Measurements from ENCODE around the gene GCN1.
"Not testable (repeated sequence)": the region's sequence is repeated elsewhere in the genome, so short reads cannot be mapped to it uniquely, and the experiment has no call there.

Gene GCN1

GRCh38 chr12:120196817-120197541, 2.5 kb upstream of the GCN1 start:
- H3K27ac ChIP-seq (ENCODE audit: low read depth, low read length); H3K27me3 ChIP-seq (ENCODE audit: control insufficient read depth, insufficient read depth, low read length); H3K4me3 ChIP-seq (ENCODE audit: low read depth, low read length); H3K4me1 ChIP-seq (ENCODE audit: control insufficient read depth, insufficient read depth, low read length); H3K9me3 ChIP-seq (ENCODE audit: control insufficient read depth, insufficient read depth, low read depth, low read length); H3K9ac ChIP-seq (ENCODE audit: low read length): not testable (repeated sequence)
- peaks cover 51% of the 10 kb centered on the region for H3K36me3 ChIP-seq (ENCODE audit: control insufficient read depth, insufficient read depth, low read length)

GRCh38 chr12:120196363-120196762, 1.8 kb upstream of the GCN1 start:
- H3K4me1 ChIP-seq (ENCODE audit: control insufficient read depth, insufficient read depth, low read length), result peaks cover 6% of the 10 kb centered on the region; the same call in 1 of the 2 replicates
- no peak overlapping the region for H3K9ac ChIP-seq (ENCODE audit: low read length)
- H3K36me3 ChIP-seq (ENCODE audit: control insufficient read depth, insufficient read depth, low read length), result peaks cover 52% of the 10 kb centered on the region
- H3K9me3 ChIP-seq (ENCODE audit: control insufficient read depth, insufficient read depth, low read depth, low read length), result no peaks in the 10 kb centered on the region
- no peak overlapping the region for H3K27ac ChIP-seq (ENCODE audit: low read depth, low read length)
- no peak overlapping the region for H3K4me3 ChIP-seq (ENCODE audit: low read depth, low read length)
- H3K27me3 ChIP-seq (ENCODE audit: control insufficient read depth, insufficient read depth, low read length), result no peaks in the 10 kb centered on the region

- H3K36me3 ChIP-seq (ENCODE audit: control insufficient read depth, insufficient read depth, low read length), result peaks cover 57% of the 10 kb centered on the region
- no peaks in the 10 kb centered on the region for H3K9me3 ChIP-seq (ENCODE audit: control insufficient read depth, insufficient read depth, low read depth, low read length)
- H3K4me1 ChIP-seq (ENCODE audit: control insufficient read depth, insufficient read depth, low read length), result no peaks in the 10 kb centered on the region; the same call in 1 of the 2 replicates
- H3K4me3 ChIP-seq (ENCODE audit: low read depth, low read length), result peak overlapping the region; percentile 97
- peak overlapping the region; percentile 92 for H3K27ac ChIP-seq (ENCODE audit: low read depth, low read length)
- H3K27me3 ChIP-seq (ENCODE audit: control insufficient read depth, insufficient read depth, low read length), result no peaks in the 10 kb centered on the region
- peak overlapping the region; percentile 95 for H3K9ac ChIP-seq (ENCODE audit: low read length)
Measured at GRCh38 chr12:120194226-120194533, 335 bp downstream of the GCN1 start.

- H3K9ac ChIP-seq (ENCODE audit: low read length); H3K27ac ChIP-seq (ENCODE audit: low read depth, low read length); H3K4me1 ChIP-seq (ENCODE audit: control insufficient read depth, insufficient read depth, low read length); H3K27me3 ChIP-seq (ENCODE audit: control insufficient read depth, insufficient read depth, low read length); H3K9me3 ChIP-seq (ENCODE audit: control insufficient read depth, insufficient read depth, low read depth, low read length): not testable (repeated sequence)
- peak overlapping the region; percentile 97 for H3K4me3 ChIP-seq (ENCODE audit: low read depth, low read length)
- H3K36me3 ChIP-seq (ENCODE audit: control insufficient read depth, insufficient read depth, low read length), result peaks cover 57% of the 10 kb centered on the region
Measured at GRCh38 chr12:120193286-120193685, 1.2 kb downstream of the GCN1 start.

- Histone ChIP-seq H3K4me1 (ENCODE audit: control insufficient read depth, insufficient read depth, low read length) (no peaks in the 10 kb centered on the region; the same call in 1 of the 2 replicates), H3K9ac (ENCODE audit: low read length) (no peak overlapping the region), H3K9me3 (ENCODE audit: control insufficient read depth, insufficient read depth, low read depth, low read length) (no peaks in the 10 kb centered on the region), H3K27me3 (ENCODE audit: control insufficient read depth, insufficient read depth, low read length) (no peaks in the 10 kb centered on the region), H3K4me3 (ENCODE audit: low read depth, low read length) (no peak overlapping the region), H3K27ac (ENCODE audit: low read depth, low read length) (no peak overlapping the region), H3K36me3 (ENCODE audit: control insufficient read depth, insufficient read depth, low read length) (peaks cover 55% of the 10 kb centered on the region)
Measured at GRCh38 chr12:120190985-120191480, 3.5 kb downstream of the GCN1 start.

GRCh38 chr12:120190386-120190785, 4.1 kb downstream of the GCN1 start:
- no peaks in the 10 kb centered on the region for H3K27me3 ChIP-seq (ENCODE audit: control insufficient read depth, insufficient read depth, low read length)
- no peak overlapping the region for H3K9ac ChIP-seq (ENCODE audit: low read length)
- no peaks in the 10 kb centered on the region for H3K9me3 ChIP-seq (ENCODE audit: control insufficient read depth, insufficient read depth, low read depth, low read length)
- no peak overlapping the region for H3K27ac ChIP-seq (ENCODE audit: low read depth, low read length)
- H3K4me1 ChIP-seq (ENCODE audit: control insufficient read depth, insufficient read depth, low read length), result no peaks in the 10 kb centered on the region; the same call in 1 of the 2 replicates
- no peak overlapping the region for H3K4me3 ChIP-seq (ENCODE audit: low read depth, low read length)
- peaks cover 59% of the 10 kb centered on the region for H3K36me3 ChIP-seq (ENCODE audit: control insufficient read depth, insufficient read depth, low read length)

GRCh38 chr12:120186654-120187053, 7.9 kb downstream of the GCN1 start:
- H3K27me3 ChIP-seq (ENCODE audit: control insufficient read depth, insufficient read depth, low read length), result no peaks in the 10 kb centered on the region
- H3K27ac ChIP-seq (ENCODE audit: low read depth, low read length), result no peak overlapping the region
- no peaks in the 10 kb centered on the region for H3K4me1 ChIP-seq (ENCODE audit: control insufficient read depth, insufficient read depth, low read length)
- peaks cover 94% of the 10 kb centered on the region for H3K36me3 ChIP-seq (ENCODE audit: control insufficient read depth, insufficient read depth, low read length)
- H3K4me3 ChIP-seq (ENCODE audit: low read depth, low read length), result no peak overlapping the region
- H3K9me3 ChIP-seq (ENCODE audit: control insufficient read depth, insufficient read depth, low read depth, low read length), result no peaks in the 10 kb centered on the region
- no peak overlapping the region for H3K9ac ChIP-seq (ENCODE audit: low read length)

- no peak overlapping the region for H3K4me3 ChIP-seq (ENCODE audit: low read depth, low read length)
- no peaks in the 10 kb centered on the region for H3K4me1 ChIP-seq (ENCODE audit: control insufficient read depth, insufficient read depth, low read length)
- no peaks in the 10 kb centered on the region for H3K9me3 ChIP-seq (ENCODE audit: control insufficient read depth, insufficient read depth, low read depth, low read length)
- peaks cover 86% of the 10 kb centered on the region for H3K36me3 ChIP-seq (ENCODE audit: control insufficient read depth, insufficient read depth, low read length)
- no peak overlapping the region for H3K27ac ChIP-seq (ENCODE audit: low read depth, low read length)
- H3K27me3 ChIP-seq (ENCODE audit: control insufficient read depth, insufficient read depth, low read length), result no peaks in the 10 kb centered on the region
- H3K9ac ChIP-seq (ENCODE audit: low read length), result no peak overlapping the region
Measured at GRCh38 chr12:120183211-120183631, 11.3 kb downstream of the GCN1 start.

- Histone ChIP-seq H3K4me1 (ENCODE audit: control insufficient read depth, insufficient read depth, low read length) (no peaks in the 10 kb centered on the region), H3K27ac (ENCODE audit: low read depth, low read length) (no peak overlapping the region), H3K36me3 (ENCODE audit: control insufficient read depth, insufficient read depth, low read length) (peaks cover 87% of the 10 kb centered on the region), H3K4me3 (ENCODE audit: low read depth, low read length) (no peak overlapping the region), H3K27me3 (ENCODE audit: control insufficient read depth, insufficient read depth, low read length) (no peaks in the 10 kb centered on the region), H3K9me3 (ENCODE audit: control insufficient read depth, insufficient read depth, low read depth, low read length) (no peaks in the 10 kb centered on the region), H3K9ac (ENCODE audit: low read length) (no peak overlapping the region)
Measured at GRCh38 chr12:120181991-120182631, 12.4 kb downstream of the GCN1 start.

- no peak overlapping the region for H3K27ac ChIP-seq (ENCODE audit: low read depth, low read length)
- H3K36me3 ChIP-seq (ENCODE audit: control insufficient read depth, insufficient read depth, low read length), result peaks cover 87% of the 10 kb centered on the region
- no peak overlapping the region for H3K9ac ChIP-seq (ENCODE audit: low read length)
- H3K9me3 ChIP-seq (ENCODE audit: control insufficient read depth, insufficient read depth, low read depth, low read length), result no peaks in the 10 kb centered on the region
- H3K27me3 ChIP-seq (ENCODE audit: control insufficient read depth, insufficient read depth, low read length), result no peaks in the 10 kb centered on the region
- no peaks in the 10 kb centered on the region for H3K4me1 ChIP-seq (ENCODE audit: control insufficient read depth, insufficient read depth, low read length)
- H3K4me3 ChIP-seq (ENCODE audit: low read depth, low read length), result no peak overlapping the region
Measured at GRCh38 chr12:120180975-120181374, 13.5 kb downstream of the GCN1 start.

GRCh38 chr12:120175537-120175936, 19.0 kb downstream of the GCN1 start:
- Histone ChIP-seq H3K27me3 (ENCODE audit: control insufficient read depth, insufficient read depth, low read length) (no peaks in the 10 kb centered on the region), H3K4me1 (ENCODE audit: control insufficient read depth, insufficient read depth, low read length) (no peaks in the 10 kb centered on the region), H3K27ac (ENCODE audit: low read depth, low read length) (no peak overlapping the region), H3K36me3 (ENCODE audit: control insufficient read depth, insufficient read depth, low read length) (peaks cover 93% of the 10 kb centered on the region), H3K9me3 (ENCODE audit: control insufficient read depth, insufficient read depth, low read depth, low read length) (no peaks in the 10 kb centered on the region), H3K9ac (ENCODE audit: low read length) (no peak overlapping the region), H3K4me3 (ENCODE audit: low read depth, low read length) (no peak overlapping the region)
